ENCODE measurements around the gene SPIRE1.
A peak's percentile ranks its signal among the peaks of the same experiment; 100 is the strongest.

The SPIRE1 gene

GRCh38 chr18:12659904-12660605 is 2.1 kb upstream of the SPIRE1 start:
- peak; percentile 72 for ATAC-seq (ENCODE audit: insufficient read depth, low read depth)
- TF ChIP-seq EZH2 (IDR thresholded peaks at IDR 0.05; ENCODE audit: borderline replicate concordance, low read depth, low read length, severe bottlenecking) = no peak
- TF ChIP-seq CTCF (IDR thresholded peaks at IDR 0.05; ENCODE audit: borderline replicate concordance, extremely low read depth, low read length, poor library complexity, severe bottlenecking) = peak; percentile 90

DNA sequence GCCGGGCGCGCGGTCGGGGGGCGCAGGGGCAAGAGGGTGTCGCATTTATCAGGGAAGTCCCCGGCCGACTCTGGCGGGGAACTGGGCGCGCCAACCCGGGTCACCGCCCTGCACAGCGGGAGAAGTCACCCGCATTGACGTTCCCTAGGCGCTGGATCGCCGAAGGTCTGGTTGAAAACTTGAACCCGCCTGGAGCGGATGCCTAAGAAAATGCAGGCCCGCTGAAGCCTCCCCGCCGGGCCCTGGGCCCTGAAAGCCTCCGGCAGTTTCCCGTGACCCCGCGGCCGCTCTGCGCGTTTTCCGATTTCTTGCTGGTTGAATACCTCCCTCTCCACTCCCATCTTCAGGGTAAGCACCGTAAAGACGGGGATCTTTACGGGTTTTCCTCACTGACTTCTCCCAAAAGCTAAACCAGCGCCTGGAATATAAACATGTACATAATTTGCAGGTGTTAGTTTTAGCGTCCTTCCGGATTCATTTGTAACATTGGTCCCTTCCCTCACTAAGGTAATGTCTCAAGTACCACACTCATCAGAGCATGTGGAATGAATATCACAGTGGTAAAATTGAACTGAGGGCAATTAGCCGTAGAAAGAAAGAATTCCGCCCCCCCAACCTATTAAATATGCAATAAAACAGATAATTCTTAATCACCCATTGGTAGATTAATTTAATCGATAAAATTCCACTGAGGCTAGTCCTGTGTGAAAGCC is 675 bp upstream of the SPIRE1 start:
- no peak overlapping the region for H3K27ac ChIP-seq (ENCODE audit: low read length)
- no peaks in the 10 kb centered on the region for H4K20me1 ChIP-seq (ENCODE audit: insufficient read depth, low read length)
- H3K4me3 ChIP-seq (ENCODE audit: low read depth in 1 of 2, low read length in 2 of 2) = no peak overlapping the region
- no peak for DNase-seq
- ATAC-seq (ENCODE audit: insufficient read depth, low read depth) = no peak
- no peak overlapping the region for H3K9ac ChIP-seq (ENCODE audit: low read depth, low read length)
- H3K9me3 ChIP-seq (ENCODE audit: insufficient read depth, low read length, severe bottlenecking) = no peaks in the 10 kb centered on the region
- H3K79me2 ChIP-seq (ENCODE audit: insufficient read depth, low read length) = no peaks in the 10 kb centered on the region
- H2AFZ ChIP-seq (ENCODE audit: low read depth, low read length) = no peak overlapping the region
- H3K4me2 ChIP-seq (ENCODE audit: insufficient read depth, low read length) = no peak overlapping the region
- TF ChIP-seq EZH2 (IDR thresholded peaks at IDR 0.05; ENCODE audit: borderline replicate concordance, low read depth, low read length, severe bottlenecking) = no peak
- TF ChIP-seq CTCF (IDR thresholded peaks at IDR 0.05; ENCODE audit: borderline replicate concordance, extremely low read depth, low read length, poor library complexity, severe bottlenecking) = no peak
- H3K27me3 ChIP-seq (ENCODE audit: insufficient read depth, low read length, poor library complexity) = no peaks in the 10 kb centered on the region
- peaks cover 2% of the 10 kb centered on the region for H3K4me1 ChIP-seq (ENCODE audit: insufficient read depth, low read length)
- H3K36me3 ChIP-seq (ENCODE audit: insufficient read depth, low read length) = no peaks in the 10 kb centered on the region

More at GRCh38 chr18:12659904-12660605, 2.1 kb upstream of the SPIRE1 start:
- Histone ChIP-seq H4K20me1 (ENCODE audit: insufficient read depth, low read length) (no peaks in the 10 kb centered on the region), H3K9me3 (ENCODE audit: insufficient read depth, low read length, severe bottlenecking) (no peaks in the 10 kb centered on the region), H3K4me1 (ENCODE audit: insufficient read depth, low read length) (no peaks in the 10 kb centered on the region), H3K4me3 (ENCODE audit: low read depth in 1 of 2, low read length in 2 of 2) (no peak overlapping the region), H2AFZ (ENCODE audit: low read depth, low read length) (no peak overlapping the region), H3K9ac (ENCODE audit: low read depth, low read length) (no peak overlapping the region), H3K36me3 (ENCODE audit: insufficient read depth, low read length) (no peaks in the 10 kb centered on the region), H3K27me3 (ENCODE audit: insufficient read depth, low read length, poor library complexity) (no peaks in the 10 kb centered on the region), H3K27ac (ENCODE audit: low read length) (no peak overlapping the region), H3K79me2 (ENCODE audit: insufficient read depth, low read length) (no peaks in the 10 kb centered on the region), H3K4me2 (ENCODE audit: insufficient read depth, low read length) (no peak overlapping the region)
- peak; percentile 31 for DNase-seq

DNA sequence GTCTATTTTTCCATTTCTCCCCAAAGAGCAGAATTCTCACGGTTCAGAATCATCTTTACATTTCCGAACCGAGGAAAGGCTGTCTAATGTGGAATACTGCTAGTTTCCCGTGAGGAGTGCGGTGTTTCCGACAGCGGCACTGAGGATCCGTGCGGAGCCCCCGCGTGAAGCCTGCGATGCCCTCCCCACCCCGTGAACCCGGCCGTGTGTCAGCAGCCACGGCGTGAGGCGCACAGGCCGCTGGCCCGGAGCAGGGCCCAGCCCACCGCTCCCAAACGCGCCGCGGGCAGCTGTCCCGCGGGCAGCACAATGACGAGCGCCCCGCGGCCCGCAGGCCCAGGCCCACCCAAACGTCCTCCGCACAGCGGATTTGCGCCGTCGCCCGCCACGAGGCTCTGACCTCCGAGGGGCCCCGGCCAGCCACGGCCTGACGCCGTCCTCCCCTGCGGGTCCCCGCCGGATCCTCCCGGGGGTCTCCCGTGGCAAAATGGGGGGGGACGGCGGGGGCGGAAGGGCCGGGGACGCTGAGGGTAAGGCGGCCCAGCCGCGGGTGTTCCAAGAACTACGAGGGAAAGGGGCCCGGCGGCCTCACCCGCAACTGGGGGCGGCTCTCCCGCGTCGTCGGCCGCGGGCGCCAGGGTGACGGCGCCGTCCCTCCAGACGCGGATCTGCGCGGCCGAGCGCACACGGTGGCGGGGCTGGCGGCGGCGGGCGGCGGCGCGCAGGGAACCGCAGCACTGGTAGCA is 796 bp downstream of the SPIRE1 start:
- ATAC-seq (ENCODE audit: insufficient read depth, low read depth) (no peak), DNase-seq (no peak)
- Histone ChIP-seq H3K9ac (ENCODE audit: low read depth, low read length) (no peak overlapping the region), H3K4me1 (ENCODE audit: insufficient read depth, low read length) (peaks cover 11% of the 10 kb centered on the region), H4K20me1 (ENCODE audit: insufficient read depth, low read length) (no peaks in the 10 kb centered on the region), H3K9me3 (ENCODE audit: insufficient read depth, low read length, severe bottlenecking) (no peaks in the 10 kb centered on the region), H3K27ac (ENCODE audit: low read length) (no peak overlapping the region), H3K27me3 (ENCODE audit: insufficient read depth, low read length, poor library complexity) (no peaks in the 10 kb centered on the region), H3K4me2 (ENCODE audit: insufficient read depth, low read length) (no peak overlapping the region), H3K4me3 (ENCODE audit: low read depth in 1 of 2, low read length in 2 of 2) (no peak overlapping the region), H2AFZ (ENCODE audit: low read depth, low read length) (no peak overlapping the region), H3K36me3 (ENCODE audit: insufficient read depth, low read length) (no peaks in the 10 kb centered on the region), H3K79me2 (ENCODE audit: insufficient read depth, low read length) (no peaks in the 10 kb centered on the region)
- TF ChIP-seq CTCF (IDR thresholded peaks at IDR 0.05; ENCODE audit: borderline replicate concordance, extremely low read depth, low read length, poor library complexity, severe bottlenecking) = no peak
- no peak for TF ChIP-seq EZH2 (IDR thresholded peaks at IDR 0.05; ENCODE audit: borderline replicate concordance, low read depth, low read length, severe bottlenecking)
